Stimulated activated CD4-positive, alpha-beta T cell treated with anti-CD3 and anti-CD28 coated beads, TNF-alpha, amount 100 ng/mL, for 48 hours (primary cell): ENCODE results near the gene TAF4B.

Source experiments
- DNase-seq, 3 donors: peaks; one replicate each; pipeline ENCODE4 v3.0.0-alpha.2; 2020; ENCODE audit warnings: low read depth in 3 of 3

The TAF4B gene

GRCh38 chr18:26304511-26304910, 78.3 kb downstream of the TAF4B start:
- no peak for DNase-seq

- no peak for DNase-seq
These were observed 81.0 kb downstream of the TAF4B start for GRCh38 chr18:26307161-26307773.

GRCh38 chr18:26309281-26309680, 83.0 kb downstream of the TAF4B start:
- no peak for DNase-seq

- no peak for DNase-seq
These were observed 86.0 kb downstream of the TAF4B start for GRCh38 chr18:26312199-26312598.

GRCh38 chr18:26317398-26317797, 91.2 kb downstream of the TAF4B start:
- DNase-seq: no peak

- DNase-seq: no peak
These were observed 94.4 kb downstream of the TAF4B start for GRCh38 chr18:26320686-26321085.

- no peak for DNase-seq
These were observed 96.8 kb downstream of the TAF4B start for GRCh38 chr18:26322890-26323653.

DNA sequence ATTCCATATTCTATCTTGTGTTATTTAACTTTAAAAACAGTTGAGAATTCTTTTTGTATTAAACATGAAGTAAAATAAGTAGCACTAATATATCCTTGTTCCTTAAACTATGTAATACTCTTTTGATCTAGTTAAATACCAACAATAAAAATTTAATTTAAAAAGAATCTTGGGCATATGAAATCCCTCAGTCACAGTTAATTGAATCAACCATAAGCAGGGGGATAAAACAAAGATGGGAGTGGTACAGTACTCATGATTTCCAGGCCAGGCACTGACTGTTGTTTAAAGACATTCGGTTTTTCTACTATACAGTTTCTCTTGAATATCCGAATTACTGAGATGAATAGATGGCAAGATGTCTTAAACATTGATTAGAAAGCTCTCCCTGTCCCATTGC, 99.5 kb downstream of the TAF4B start:
- DNase-seq: no peak

DNA sequence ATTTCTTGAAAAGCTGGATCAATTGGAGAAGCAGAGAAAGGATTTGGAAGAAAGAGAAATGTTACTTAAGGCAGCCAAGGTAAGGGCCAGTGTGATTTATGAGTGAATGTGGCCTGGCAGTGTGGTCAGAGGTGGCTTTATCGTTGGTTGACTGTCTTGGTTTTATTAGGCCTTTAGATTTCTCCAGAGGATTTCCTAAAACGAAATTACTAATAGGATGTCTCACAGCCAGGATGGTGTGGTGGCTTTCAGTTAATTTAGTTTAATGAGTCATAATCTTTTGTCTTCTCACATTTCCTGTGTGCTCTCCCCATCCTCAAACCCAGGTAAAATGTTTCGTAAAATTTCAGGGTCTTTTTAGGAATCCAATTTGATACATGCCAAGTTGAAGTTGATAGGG, 100.8 kb downstream of the TAF4B start:
- DNase-seq: no peak

DNA sequence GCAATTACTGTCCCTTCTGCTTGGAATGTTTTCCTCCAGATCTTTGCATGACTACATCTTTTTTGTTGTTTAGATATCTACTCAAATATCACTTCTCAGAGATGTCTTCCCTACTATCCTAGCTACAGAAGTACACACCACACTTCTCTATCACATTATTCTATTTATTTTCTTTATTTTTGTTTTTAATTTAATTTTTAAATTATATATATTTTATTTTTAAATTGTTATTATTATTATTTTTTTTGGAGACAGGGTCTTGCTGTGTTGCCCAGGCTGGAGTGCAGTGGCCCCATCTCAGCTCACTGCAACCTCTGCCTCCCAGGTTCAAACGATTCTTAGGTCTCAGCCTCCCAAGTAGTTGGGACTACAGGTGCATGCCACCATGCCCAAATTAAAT, 106.7 kb downstream of the TAF4B start:
- DNase-seq: no peak

GRCh38 chr18:26335156-26335555, 108.9 kb downstream of the TAF4B start:
- DNase-seq: no peak

GRCh38 chr18:26335571-26336487, 109.6 kb downstream of the TAF4B start:
- DNase-seq: no peak

DNA sequence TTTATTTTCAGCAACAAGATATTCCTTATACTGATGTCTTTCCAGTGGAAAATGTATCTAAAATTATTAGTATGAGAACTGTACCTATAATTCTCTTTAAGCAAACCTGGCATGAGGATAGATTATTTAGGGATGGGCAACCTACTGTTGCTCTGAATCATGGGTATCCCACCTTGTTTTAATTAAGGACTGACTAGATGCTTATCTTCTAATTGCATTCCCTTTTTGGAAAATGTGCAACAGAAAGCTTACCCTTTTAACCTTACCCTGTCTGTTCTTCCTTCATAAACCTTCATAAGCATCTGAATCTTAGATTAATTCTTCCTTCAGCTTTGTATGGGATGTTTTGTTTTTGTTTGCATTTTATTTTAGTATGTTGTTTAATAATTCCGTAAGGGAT, 110.3 kb downstream of the TAF4B start:
- no peak for DNase-seq

DNA sequence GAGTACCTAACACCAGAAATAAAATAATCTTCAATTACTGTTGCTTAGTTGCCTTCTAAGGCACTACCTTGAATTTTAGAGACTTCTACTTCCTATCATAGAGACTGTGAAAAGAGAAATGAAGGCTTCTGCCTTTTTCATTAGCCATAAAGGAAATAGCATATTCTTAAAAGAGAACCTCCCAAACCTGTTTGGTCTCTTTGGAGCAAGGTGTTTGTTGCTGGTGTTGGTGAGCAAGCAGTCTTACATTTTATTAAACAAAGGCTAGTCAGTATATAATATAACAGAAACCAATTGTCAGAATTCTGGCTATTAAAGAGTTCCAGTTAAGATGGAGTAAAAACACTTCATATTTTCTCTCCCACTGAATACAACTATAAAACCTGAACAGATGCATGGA, 116.4 kb downstream of the TAF4B start:
- DNase-seq: no peak

DNA sequence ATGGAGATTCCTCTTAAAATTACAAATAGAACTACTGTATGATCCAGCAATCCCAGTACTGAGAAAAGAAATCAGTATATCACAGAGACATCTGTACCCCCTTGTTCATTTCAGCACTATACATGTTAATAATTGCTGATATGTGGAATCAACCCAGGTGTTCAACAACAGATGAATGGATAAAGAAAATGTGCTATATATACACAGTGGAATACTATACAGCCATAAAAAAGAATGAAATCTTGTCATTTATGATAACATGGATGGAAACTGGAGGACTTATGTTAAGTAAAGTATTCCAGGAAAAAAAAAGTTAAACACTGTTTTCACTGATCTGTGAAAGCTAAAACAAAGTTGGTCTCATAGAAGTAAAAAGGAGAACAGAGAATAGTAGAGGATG, 124.7 kb downstream of the TAF4B start:
- DNase-seq: no peak

DNA sequence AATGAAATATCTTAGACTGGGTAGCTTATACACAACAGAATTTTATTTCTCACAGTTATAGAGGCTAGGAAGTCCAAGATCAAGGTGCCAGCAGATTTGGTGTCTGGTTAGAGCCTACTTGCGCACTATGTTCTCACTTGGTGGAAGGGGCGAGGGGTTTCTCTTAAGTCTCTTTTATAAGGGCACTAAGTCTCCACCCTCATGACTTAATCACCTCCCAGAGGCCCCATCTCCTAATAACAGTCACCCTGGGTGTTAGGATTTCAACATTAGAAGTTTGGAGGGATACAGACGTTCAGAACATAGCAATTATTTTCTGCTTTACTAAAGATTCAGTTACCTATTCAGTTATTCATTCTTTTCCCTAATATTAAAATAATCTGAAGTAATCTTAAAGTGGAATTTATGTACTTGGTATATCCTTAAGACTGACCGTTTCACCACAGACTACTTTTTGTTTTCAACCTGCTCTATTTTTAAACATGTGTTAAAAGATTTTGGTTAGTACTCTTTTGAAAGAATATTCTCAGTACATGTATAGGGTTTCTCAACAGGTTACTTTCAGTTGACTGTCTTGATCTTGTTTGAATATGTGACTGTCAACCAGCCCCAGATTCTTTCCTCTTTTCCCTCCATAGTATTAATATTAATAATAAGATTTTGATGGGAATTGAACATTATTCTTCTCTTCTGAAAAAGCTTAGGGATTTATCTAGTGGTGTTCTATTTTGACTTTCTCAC, 130.0 kb downstream of the TAF4B start:
- DNase-seq: no peak

- no peak for DNase-seq
These were observed 131.7 kb downstream of the TAF4B start for GRCh38 chr18:26357960-26358359.

GRCh38 chr18:26362021-26362420, 135.8 kb downstream of the TAF4B start:
- DNase-seq: no peak

GRCh38 chr18:26367425-26367824, 141.2 kb downstream of the TAF4B start:
- no peak for DNase-seq

GRCh38 chr18:26370037-26370436, 143.8 kb downstream of the TAF4B start:
- no peak for DNase-seq

DNA sequence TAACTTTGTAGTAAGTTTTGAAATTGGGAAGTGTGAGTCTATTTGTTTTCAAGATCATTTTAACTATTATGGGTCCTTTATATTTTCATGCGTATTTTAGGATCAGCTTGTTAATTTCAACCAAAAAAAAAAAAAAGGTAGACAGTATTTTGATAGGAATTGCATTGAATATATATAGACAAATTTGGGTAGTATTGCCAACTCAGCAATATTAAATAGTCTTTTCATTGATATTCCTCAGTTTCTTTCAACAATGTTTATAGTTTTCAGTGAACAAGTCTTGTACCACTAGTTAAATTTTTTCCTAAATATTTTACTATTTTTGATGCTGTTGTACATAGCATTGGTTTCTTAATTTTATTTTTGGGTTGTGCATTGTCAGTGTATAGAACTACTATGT, 149.9 kb downstream of the TAF4B start:
- no peak for DNase-seq

- no peak for DNase-seq
These were observed 152.5 kb downstream of the TAF4B start for GRCh38 chr18:26378701-26379100.
